Right cardiac atrium (tissue), 5 donors: ENCODE data around the gene ADAM19. TPM values are rescaled to one million over a fixed set of nuclear protein-coding genes. Genes with fewer than 3 reads are reported as not detected.

ENCODE experiments used
- ATAC-seq, 2 donors: fragments of 200-7000 bp; cut with Tn5 transposase; one replicate each; pipeline versions ENCODE4 v1.8.0 to v1.9.1; 2020; ENCODE audit warnings: moderate library complexity in 2 of 2, mild to moderate bottlenecking in 1 of 2
- DNase-seq, 3 donors: peaks; one replicate each; pipeline ENCODE4 v3.0.0-alpha.2; 2020
- H3K27ac ChIP-seq: one replicate; pipeline ENCODE4 v1.5.1; 2013; ENCODE audit warnings: mild to moderate bottlenecking, low read length, control low read depth, moderate library complexity
- H3K27me3 ChIP-seq: one replicate; pipeline ENCODE4 v1.6.1; 2013; ENCODE audit not compliant: control insufficient read depth, insufficient read depth
- H3K4me1 ChIP-seq: one replicate; pipeline ENCODE4 v1.6.1; 2013; ENCODE audit warnings: low read length; ENCODE audit not compliant: control insufficient read depth, insufficient read depth
- H3K4me3 ChIP-seq: one replicate; pipeline ENCODE4 v1.5.1; 2013; ENCODE audit warnings: low read length, control low read depth
- H3K9me3 ChIP-seq: one replicate; pipeline ENCODE4 v1.6.1; 2013; ENCODE audit warnings: low read length; ENCODE audit not compliant: control insufficient read depth
- WGBS: extraction: QIAGEN DNeasy Blood & Tissue Kit; methylation state at CpG from one replicate; pipeline ENCODE4 v1.1.7; 2013; 5-methylcytosine and 5-hydroxymethylcytosine counted together
- intact Hi-C, 4 donors: fragments of 100-400 bp; cut with DNase I; formaldehyde crosslinking; loops; one replicate each; pipeline versions ENCODE4 v1.11.0 to v1.14.0; 2022 to 2023
- polyA plus RNA-seq: library from polyadenylated mRNA; stranded (reverse); fragments of 200-250 nt; gene quantifications from one replicate; pipeline ENCODE4 v1.2.3, GENCODE V29; 2013
- total RNA-seq, 4 donors: library from RNA; stranded (reverse); fragmentation: NEBNext Ultra II Directional; extraction: Animal tissue kit (Norgen Biotek cat#: 25700); gene quantifications; one replicate each; pipeline ENCODE4 v1.2.1, GENCODE V29; 2021
- donor health status: healthy with polysubstance abuse.
- donor health status: DM: no; HTN: yes; CAD: no.
- donor health status: DM: no; HTN: no; CAD: no.
- donor health status: DM: no; HTN: yes; CAD: no; lungs with severe emphysema.
- donor health status: DM: yes; HTN: yes; CAD: no.

Gene ADAM19
- total and polyA plus RNA-seq, 5 donors: 10.5 to 60.2 (median 24.0) TPM

DNA sequence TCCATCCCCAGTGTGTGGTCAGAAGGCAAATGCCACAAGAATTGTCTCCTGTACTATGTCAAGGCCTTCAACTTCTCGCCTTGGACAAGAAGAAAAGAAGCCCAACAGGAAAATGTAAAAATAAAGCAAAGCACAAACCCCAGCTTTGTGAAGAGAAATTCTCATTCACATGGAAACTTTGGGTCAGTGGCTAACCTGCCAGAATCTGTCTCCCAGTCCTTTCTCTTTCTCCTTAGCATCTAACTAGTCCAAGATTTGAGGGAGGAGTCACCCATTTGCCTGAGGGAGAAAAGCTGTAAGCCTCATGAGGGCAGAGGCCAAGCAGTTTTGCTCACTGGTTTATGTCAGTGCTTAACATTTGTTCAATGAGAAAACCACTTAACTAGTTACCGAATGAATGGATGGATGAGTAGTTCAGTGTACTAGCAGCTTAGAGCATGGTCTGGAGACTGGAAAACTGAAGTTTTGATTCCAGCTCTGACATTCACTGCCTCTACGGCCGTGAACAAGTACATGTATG lies 36.0 kb downstream of the ADAM19 start:
- ATAC-seq (no peak), DNase-seq (no peak)
- no peaks in the 10 kb centered on the region for H3K9me3 ChIP-seq
- WGBS: 78% methylated on average over 4 of the region's 4 CpGs
- H3K27ac ChIP-seq: no peak overlapping the region
- peaks cover 25% of the 10 kb centered on the region for H3K4me1 ChIP-seq
- no peak overlapping the region for H3K4me3 ChIP-seq
- intact Hi-C loops: no loop called here
- no peaks in the 10 kb centered on the region for H3K27me3 ChIP-seq

DNA sequence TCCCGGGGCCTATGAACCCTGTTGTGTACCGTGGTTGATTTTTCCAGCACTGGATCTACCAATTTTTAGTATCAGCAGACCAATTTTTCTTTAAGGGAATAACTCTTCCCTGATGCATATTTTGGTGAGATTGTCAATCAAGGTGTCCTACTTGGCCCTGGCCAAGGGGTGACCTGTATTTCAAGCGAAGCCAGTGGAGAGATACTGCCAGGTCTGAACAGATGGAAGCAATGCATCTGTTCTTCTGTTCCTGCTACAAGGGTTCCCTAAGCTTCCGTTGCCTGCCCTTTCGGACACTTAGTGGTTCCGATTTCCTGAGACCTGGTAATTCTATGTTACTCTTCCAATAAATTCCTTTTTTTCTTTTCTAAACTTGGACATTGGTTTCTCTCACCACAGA lies 37.3 kb downstream of the ADAM19 start:
- WGBS: 94% methylated on average over 6 of the region's 6 CpGs
- ATAC-seq (no peak), DNase-seq (no peak)
- Histone ChIP-seq H3K9me3 (no peaks in the 10 kb centered on the region), H3K4me3 (no peak overlapping the region), H3K27me3 (no peaks in the 10 kb centered on the region), H3K4me1 (peaks cover 26% of the 10 kb centered on the region), H3K27ac (no peak overlapping the region)
- intact Hi-C loops: no loop called here

DNA sequence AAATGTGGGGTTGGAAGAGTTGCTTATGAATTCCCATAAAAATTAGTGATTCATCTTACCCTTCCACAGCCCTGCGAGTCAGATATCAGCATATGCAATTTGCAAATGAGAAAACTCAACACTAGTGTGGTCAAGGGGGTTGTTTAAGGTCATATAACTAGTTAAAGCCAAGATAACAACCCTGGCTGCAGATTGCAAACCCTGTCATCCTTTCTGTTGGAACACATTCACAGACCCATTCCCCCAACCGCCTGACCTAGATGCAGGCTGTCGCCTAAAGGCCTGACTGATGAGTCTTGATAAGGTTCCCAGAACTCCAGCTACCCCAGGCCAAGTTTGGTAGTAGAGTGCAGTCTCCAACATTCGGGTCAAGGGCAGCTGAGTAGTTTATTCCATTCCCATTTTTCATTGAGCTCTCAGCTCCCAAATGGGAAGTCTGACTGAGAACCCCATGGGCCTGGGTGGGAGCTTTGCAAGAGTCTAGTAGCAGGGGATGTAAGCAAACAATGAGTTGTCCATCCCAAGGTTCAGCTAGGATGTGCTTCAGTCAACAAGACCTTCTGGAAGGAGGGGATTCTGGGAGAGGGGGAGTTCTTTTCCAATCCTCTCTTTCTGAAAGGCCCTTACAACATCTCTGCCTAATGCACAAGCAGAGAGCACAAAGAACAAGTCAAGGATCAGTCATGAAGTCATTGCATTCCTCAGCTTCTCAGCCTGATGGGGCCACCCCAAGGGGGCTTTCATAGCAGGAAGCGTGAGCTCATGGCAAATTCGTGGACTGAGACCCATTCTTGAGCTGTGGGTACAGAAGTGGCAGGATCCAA lies 40.3 kb downstream of the ADAM19 start:
- WGBS: 40% methylated on average over 6 of the region's 6 CpGs
- Histone ChIP-seq H3K4me3 (no peak overlapping the region), H3K27ac (peak overlapping the region; percentile 68), H3K27me3 (no peaks in the 10 kb centered on the region), H3K4me1 (peaks cover 28% of the 10 kb centered on the region), H3K9me3 (no peaks in the 10 kb centered on the region)
- intact Hi-C loops: no loop called here
- peak; percentile 71 to 83 (median 74) for DNase-seq
- ATAC-seq: peak; percentile 92 to 94

DNA sequence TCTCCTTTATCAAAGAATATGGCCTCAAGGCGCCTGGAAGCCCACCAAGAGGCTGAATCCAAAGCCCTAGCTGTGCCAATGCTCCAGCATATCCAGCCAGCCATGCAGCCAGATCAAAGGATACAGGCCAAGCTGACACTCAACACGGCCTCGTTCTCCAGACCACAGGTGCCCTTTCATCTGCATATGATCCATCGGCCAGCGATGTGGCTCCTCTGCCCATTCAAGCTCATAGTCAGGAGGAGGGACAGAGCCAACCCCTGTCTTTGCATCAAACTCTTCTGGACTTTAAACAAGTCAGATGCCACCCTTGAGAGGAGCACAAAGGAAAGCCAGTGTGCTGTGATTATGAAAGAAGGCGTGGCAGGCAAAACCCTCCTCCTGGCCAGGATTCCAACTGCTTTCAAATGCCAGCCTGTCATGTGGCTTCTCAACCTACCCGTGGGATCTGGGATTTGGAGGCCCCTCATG lies 42.5 kb downstream of the ADAM19 start:
- H3K4me1 ChIP-seq: peaks cover 38% of the 10 kb centered on the region
- H3K9me3 ChIP-seq: no peaks in the 10 kb centered on the region
- H3K27ac ChIP-seq: peak overlapping the region; percentile 89
- ATAC-seq (peak in 1 of 2 donors; percentile 38), DNase-seq (peak in 2 of 3 donors; percentile 65 to 67)
- no peak overlapping the region for H3K4me3 ChIP-seq
- H3K27me3 ChIP-seq: no peaks in the 10 kb centered on the region
- 59% methylated on average over 7 of the region's 7 CpGs for WGBS
- intact Hi-C loops: no loop called here

DNA sequence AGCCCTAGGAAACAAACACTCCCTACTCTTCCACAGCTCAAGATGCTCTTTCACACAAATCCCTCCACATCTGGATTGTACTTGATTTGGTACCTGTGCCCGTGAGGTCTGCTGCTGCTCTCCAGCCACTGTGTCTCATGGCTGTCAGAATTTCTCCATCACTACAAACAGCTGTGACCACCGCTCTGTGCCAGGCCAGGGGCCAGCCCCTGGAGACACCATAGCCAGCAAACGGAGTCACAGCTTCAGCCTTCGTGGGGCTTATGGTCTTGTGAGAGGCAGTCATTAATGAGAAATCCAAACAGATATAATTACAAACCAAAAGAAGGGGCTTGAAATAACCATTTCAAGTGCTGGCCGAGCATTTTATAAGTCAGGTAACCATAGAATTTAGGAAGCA lies 43.6 kb downstream of the ADAM19 start:
- ATAC-seq (no peak), DNase-seq (peak in 2 of 3 donors; percentile 56 to 65)
- no peak overlapping the region for H3K4me3 ChIP-seq
- no peaks in the 10 kb centered on the region for H3K9me3 ChIP-seq
- H3K27ac ChIP-seq: peak overlapping the region; percentile 1
- H3K4me1 ChIP-seq: peaks cover 40% of the 10 kb centered on the region
- no peaks in the 10 kb centered on the region for H3K27me3 ChIP-seq
- intact Hi-C loops: no loop called here
- WGBS: 54% methylated on average over 5 of the region's 5 CpGs

DNA sequence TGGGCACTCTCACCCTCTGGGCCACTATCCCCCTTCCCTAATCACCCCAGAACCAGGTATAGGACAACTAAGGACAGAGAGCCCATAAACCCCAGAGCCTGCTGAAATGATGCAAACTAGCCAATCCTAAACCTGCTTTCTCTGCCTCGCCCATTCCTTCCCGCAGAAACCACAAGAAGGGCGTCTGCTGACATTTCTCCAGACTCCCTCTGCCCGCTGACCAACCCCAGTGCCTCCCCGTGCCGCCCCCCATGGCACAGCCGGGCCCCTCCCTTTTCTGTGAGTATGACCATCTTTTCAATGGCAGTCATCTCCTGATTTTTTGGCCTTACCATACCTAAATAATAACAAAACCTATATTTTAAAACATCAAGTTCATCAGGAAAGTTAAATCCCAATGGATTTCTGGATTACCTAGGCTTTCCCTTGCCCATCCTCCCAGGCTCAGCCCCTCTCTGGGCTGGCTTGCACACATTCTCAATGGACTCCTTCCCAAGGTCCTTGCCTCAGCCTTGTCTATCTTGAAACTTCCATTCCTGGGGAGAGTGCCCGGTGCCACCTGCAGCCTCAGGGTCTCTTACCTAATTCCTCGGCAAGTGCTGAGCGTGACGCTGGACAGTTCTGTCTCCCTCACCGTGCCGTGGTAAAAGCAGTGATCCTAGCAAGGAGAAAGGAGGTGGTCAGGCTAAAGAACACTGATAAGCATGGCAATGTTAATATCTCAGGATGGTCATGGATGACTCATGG lies 45.2 kb downstream of the ADAM19 start:
- DNase-seq (no peak), ATAC-seq (no peak)
- no peaks in the 10 kb centered on the region for H3K27me3 ChIP-seq
- WGBS: 88% methylated on average over 13 of the region's 13 CpGs
- intact Hi-C loops: no loop called here
- no peak overlapping the region for H3K4me3 ChIP-seq
- H3K9me3 ChIP-seq: no peaks in the 10 kb centered on the region
- peak overlapping the region; percentile 13 for H3K27ac ChIP-seq
- H3K4me1 ChIP-seq: peaks cover 31% of the 10 kb centered on the region

DNA sequence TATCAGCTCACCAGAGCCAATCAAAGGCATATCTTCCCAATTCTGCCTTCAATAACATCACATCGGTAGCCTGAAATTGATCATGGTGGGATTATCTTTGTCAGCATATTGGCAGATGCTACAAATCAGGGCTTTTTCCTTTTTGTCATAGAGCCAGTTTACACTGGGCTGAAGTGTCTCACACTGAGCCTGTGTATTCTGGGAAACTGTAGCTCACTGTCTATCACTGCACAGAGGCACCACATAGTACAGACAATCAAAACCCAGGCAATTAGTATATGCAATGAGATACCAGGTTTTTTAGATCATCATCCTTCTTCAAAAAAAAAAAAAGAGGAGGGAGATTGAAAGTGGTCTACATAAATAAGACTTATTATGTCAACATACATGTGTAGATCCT lies 46.6 kb downstream of the ADAM19 start:
- no peak overlapping the region for H3K27ac ChIP-seq
- H3K4me1 ChIP-seq: peaks cover 26% of the 10 kb centered on the region
- intact Hi-C loops: loop anchor here in 1 of 4 donors (10.0 kb wide), 1 partner anchor 46 kb away; the partner anchor contains the start of gene ADAM19
- no peak for DNase-seq
- no peak overlapping the region for H3K4me3 ChIP-seq
- 68% methylated on average over 1 of the region's 1 CpG for WGBS
- no peak for ATAC-seq
- H3K9me3 ChIP-seq: no peaks in the 10 kb centered on the region
- H3K27me3 ChIP-seq: no peaks in the 10 kb centered on the region

DNA sequence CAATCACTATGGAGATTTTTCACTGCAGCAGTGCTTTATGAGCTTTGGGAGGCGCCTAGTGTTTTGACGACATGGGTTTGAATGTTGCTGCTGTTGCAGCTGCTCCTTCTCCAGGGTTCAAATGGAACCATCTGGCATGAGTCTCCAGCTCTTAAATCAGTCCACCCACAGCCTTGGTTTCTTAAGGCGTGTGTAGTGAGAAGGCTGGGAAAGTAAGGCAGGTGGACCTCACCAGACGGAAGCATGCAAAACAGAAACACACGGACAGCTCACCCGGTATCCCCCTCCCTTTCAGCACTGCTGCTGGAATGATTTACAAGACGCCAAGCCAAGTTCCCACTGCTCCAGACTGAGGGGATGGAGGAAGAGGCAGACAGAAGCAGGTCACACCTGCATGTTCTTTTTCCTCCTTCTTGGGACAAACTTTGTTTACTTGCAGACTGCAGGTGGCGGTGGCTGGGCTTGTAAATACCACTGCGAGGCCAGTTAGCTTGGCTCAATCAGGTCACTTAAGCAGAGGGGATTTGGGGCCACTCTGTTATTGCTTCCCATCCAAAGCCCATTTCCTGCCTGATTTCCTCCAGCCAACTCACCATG lies 47.4 kb downstream of the ADAM19 start:
- Histone ChIP-seq H3K27ac (peak overlapping the region; percentile 30), H3K9me3 (no peaks in the 10 kb centered on the region), H3K4me3 (no peak overlapping the region), H3K4me1 (peaks cover 21% of the 10 kb centered on the region), H3K27me3 (no peaks in the 10 kb centered on the region)
- intact Hi-C loops: loop anchor here in 1 of 4 donors (10.0 kb wide), 1 partner anchor 47 kb away; the partner anchor contains the start of gene ADAM19
- ATAC-seq (no peak), DNase-seq (peak in 1 of 3 donors; percentile 45)
- WGBS: 29% methylated on average over 9 of the region's 9 CpGs

DNA sequence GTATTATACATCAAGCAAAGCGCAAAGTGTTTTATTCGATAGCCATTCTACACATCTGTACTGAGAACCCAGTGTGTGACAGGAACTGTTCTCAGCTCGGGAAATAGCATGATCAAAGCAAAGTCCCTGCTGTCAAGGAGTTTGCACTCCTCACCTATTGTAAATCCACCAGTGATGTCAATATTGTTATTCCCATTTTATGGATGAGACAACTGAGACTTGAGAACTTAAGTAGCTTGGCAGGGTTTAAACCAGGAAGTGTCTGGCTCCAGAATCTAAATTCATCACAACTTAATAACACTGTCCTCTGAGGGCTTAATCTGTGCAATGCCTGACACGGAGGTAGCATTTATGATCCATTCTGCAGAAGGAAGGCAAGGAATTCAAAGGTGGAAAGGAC lies 50.7 kb downstream of the ADAM19 start:
- H3K27me3 ChIP-seq: no peaks in the 10 kb centered on the region
- DNase-seq (no peak), ATAC-seq (no peak)
- intact Hi-C loops: loop anchor here in 2 of 4 donors (5.0 to 10.0 kb wide), 2 partner anchors 37 to 50 kb away; partner anchors contain the start of gene ADAM19 (in 1 of the 2)
- H3K4me3 ChIP-seq: no peak overlapping the region
- no peak overlapping the region for H3K27ac ChIP-seq
- WGBS: 83% methylated on average over 4 of the region's 4 CpGs
- peaks cover 16% of the 10 kb centered on the region for H3K4me1 ChIP-seq
- no peaks in the 10 kb centered on the region for H3K9me3 ChIP-seq

DNA sequence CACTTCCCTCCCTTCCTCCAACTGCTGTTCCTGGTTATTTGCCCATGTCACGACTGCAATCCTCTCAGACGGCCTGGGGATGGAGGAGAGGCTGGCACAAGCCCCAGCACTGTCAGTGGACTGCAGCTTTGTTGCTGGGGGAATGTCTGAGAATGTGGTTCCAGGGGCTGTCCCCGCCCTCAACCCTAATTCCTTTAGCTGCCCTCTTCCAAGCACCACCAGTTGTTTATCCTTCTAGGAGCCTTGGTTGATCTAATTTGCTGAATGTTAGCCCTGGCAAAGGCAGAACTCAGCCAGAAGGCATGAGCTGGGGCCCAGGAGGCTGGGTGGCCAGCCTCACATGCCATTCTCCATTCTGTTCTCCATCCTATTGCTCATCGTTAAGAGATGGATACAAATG lies 51.6 kb downstream of the ADAM19 start:
- no peak for ATAC-seq
- H3K9me3 ChIP-seq: no peaks in the 10 kb centered on the region
- intact Hi-C loops: loop anchor here in 2 of 4 donors (5.0 to 10.0 kb wide), 2 partner anchors 38 to 51 kb away; partner anchors contain the start of gene ADAM19 (in 1 of the 2)
- H3K4me1 ChIP-seq: peaks cover 13% of the 10 kb centered on the region
- H3K27ac ChIP-seq: peak overlapping the region; percentile 38
- WGBS: 60% methylated on average over 4 of the region's 4 CpGs
- H3K27me3 ChIP-seq: no peaks in the 10 kb centered on the region
- DNase-seq: no peak
- no peak overlapping the region for H3K4me3 ChIP-seq
